HG02759 (cell line): ENCODE data around the gene CCDC87.
A peak's percentile ranks its signal among the peaks of the same experiment; 100 is the strongest.
"Not testable (repeated sequence)": the region's sequence is repeated elsewhere in the genome, so short reads cannot be mapped to it uniquely, and the experiment has no call there.

ENCODE experiments used
- ATAC-seq: cut with Tn5 transposase; IDR thresholded peaks from one replicate; pipeline ENCODE4 v1.9.1; 2021; ENCODE audit warnings: mild to moderate bottlenecking, moderate library complexity; ENCODE audit not compliant: unreplicated experiment

CCDC87 gene

GRCh38 chr11:66592457-66593302 lies at the start of gene CCDC87, which contains the start of gene CCS:
Gene CCDC87, minus strand, starts transcription at chr11:66593063. Its CDS starts 48 bp downstream, at chr11:66593015.
Gene CCS, plus strand, starts transcription at chr11:66593185. Its CDS starts 77 bp downstream, at chr11:66593262.
- peak; percentile 92 for ATAC-seq

- ATAC-seq: no peak
These were observed 49.0 kb upstream of the CCDC87 start for GRCh38 chr11:66641834-66642233.

- not testable (repeated sequence) for ATAC-seq
These were observed 47.0 kb upstream of the CCDC87 start for GRCh38 chr11:66639814-66640340.

- no peak for ATAC-seq
These were observed 46.4 kb upstream of the CCDC87 start for GRCh38 chr11:66639066-66639813.

- ATAC-seq: peak; percentile 93
These were observed 45.6 kb upstream of the CCDC87 start, which contains the start of gene RBM4 for GRCh38 chr11:66638177-66639065. Gene RBM4, plus strand, starts transcription at chr11:66638703. Its CDS starts 1,009 bp downstream, at chr11:66639712.

- no peak for ATAC-seq
These were observed 44.8 kb upstream of the CCDC87 start for GRCh38 chr11:66637557-66638176.

- no peak for ATAC-seq
These were observed 43.5 kb upstream of the CCDC87 start for GRCh38 chr11:66636411-66636810.

- no peak for ATAC-seq
These were observed 40.1 kb upstream of the CCDC87 start for GRCh38 chr11:66632952-66633351.

- no peak for ATAC-seq
These were observed 39.0 kb upstream of the CCDC87 start for GRCh38 chr11:66631883-66632282.

- no peak for ATAC-seq
These were observed 36.5 kb upstream of the CCDC87 start for GRCh38 chr11:66629356-66629755.

GRCh38 chr11:66628061-66628603 lies 35.3 kb upstream of the CCDC87 start:
- no peak for ATAC-seq

GRCh38 chr11:66626926-66627325 lies 34.1 kb upstream of the CCDC87 start:
- ATAC-seq: no peak

- ATAC-seq: no peak
These were observed 33.5 kb upstream of the CCDC87 start for GRCh38 chr11:66626382-66626781.

- ATAC-seq: no peak
These were observed 32.9 kb upstream of the CCDC87 start for GRCh38 chr11:66625752-66626149.

- no peak for ATAC-seq
These were observed 32.3 kb upstream of the CCDC87 start for GRCh38 chr11:66625041-66625751.

GRCh38 chr11:66624450-66624849 lies 31.6 kb upstream of the CCDC87 start:
- no peak for ATAC-seq

- ATAC-seq: no peak
These were observed 26.3 kb upstream of the CCDC87 start for GRCh38 chr11:66619080-66619554.

GRCh38 chr11:66617155-66617834 lies 24.4 kb upstream of the CCDC87 start:
- ATAC-seq: no peak
